GM12878 (cell line): ENCODE measurements around the gene KLRF1. TPM values are rescaled to one million over a fixed set of nuclear protein-coding genes. Genes with fewer than 3 reads are reported as not detected.

Source experiments
- ATAC-seq: fragments of 200-7000 bp; cut with Tn5 transposase; 3 replicates; pipeline ENCODE4 v1.9.1; 2020; ENCODE audit warnings: mild to moderate bottlenecking, moderate library complexity
- BruUV-seq: library from RNA; stranded (reverse); fragments of 400-500 nt; replicated peaks from 2 replicates; lab custom pipeline; 2021; lab: Mats Ljungman, UMichigan
- CTCF ChIA-PET: fragments of 300-600 bp; sonication (Branson Sonifier 250); formaldehyde crosslinking; extraction: SDS; loops from one replicate; lab custom pipeline; 2021; ENCODE audit warnings: inconsistent platforms; lab: Yijun Ruan, JAX
- POLR2A ChIA-PET: fragments of 350-600 bp; formaldehyde crosslinking; extraction: SDS; loops from one replicate; lab custom pipeline; 2021; ENCODE audit warnings: inconsistent platforms; lab: Charles Lee
- RAD21 ChIA-PET: fragments of 300-600 bp; sonication (Branson Sonifier 250); formaldehyde crosslinking; loops from one replicate; lab custom pipeline; 2023; ENCODE audit warnings: antibody characterized with exemption; ENCODE audit not compliant: unreplicated experiment; lab: Charles Lee
- SMC1A ChIA-PET: fragments of 300-600 bp; sonication (Branson Sonifier 250); formaldehyde crosslinking; loops from one replicate; lab custom pipeline; 2023; ENCODE audit not compliant: unreplicated experiment, uncharacterized antibody; lab: Charles Lee
- DNase-seq: peaks from one replicate; pipeline ENCODE4 v3.0.0-alpha.2; 2011; ENCODE audit warnings: low read depth, low spot score
- FAIRE-seq: peaks from 3 replicates; lab custom pipeline; 2011; peaks lifted over from hg19 to GRCh38; lab: Jason Lieb, UNC
- H2AFZ ChIP-seq: 2 replicates; pipeline ENCODE4 v1.6.0; 2011; ENCODE audit warnings: low read depth, low read length, control low read depth; ENCODE audit not compliant: control insufficient read depth
- H3K27ac ChIP-seq: 2 replicates; pipeline ENCODE4 v1.5.1; 2011; ENCODE audit warnings: control low read depth; ENCODE audit not compliant: control insufficient read depth, insufficient read depth
- H3K27me3 ChIP-seq, 2 experiments: replicated peaks in 1 of 2; 2 replicates each; pipeline versions ENCODE4 v1.6.0 to v1.6.1; 2011; ENCODE audit warnings: low read length in 1 of 2; ENCODE audit not compliant: control insufficient read depth in 2 of 2, insufficient read depth in 2 of 2
- H3K36me3 ChIP-seq, 2 experiments: 2 replicates each; pipeline ENCODE4 v1.5.1; 2011; ENCODE audit warnings: low read length in 1 of 2; ENCODE audit not compliant: control insufficient read depth in 2 of 2, insufficient read depth in 2 of 2
- H3K4me1 ChIP-seq: 2 replicates; pipeline ENCODE4 v1.6.1; 2011; ENCODE audit warnings: mild to moderate bottlenecking, low read length, moderate library complexity, mixed read lengths; ENCODE audit not compliant: control insufficient read depth, insufficient read depth
- H3K4me2 ChIP-seq: 2 replicates; pipeline ENCODE4 v1.6.0; 2011; ENCODE audit warnings: control low read depth; ENCODE audit not compliant: control insufficient read depth, insufficient read depth
- H3K4me3 ChIP-seq: fragments of 200-600 bp; sonication (generic); 2 replicates; pipeline ENCODE4 v1.5.1; 2016
- H3K79me2 ChIP-seq: 2 replicates; pipeline ENCODE4 v1.6.0; 2011; ENCODE audit warnings: low read length; ENCODE audit not compliant: control insufficient read depth, insufficient read depth
- H3K9ac ChIP-seq: 2 replicates; pipeline ENCODE4 v1.8.0; 2011; ENCODE audit warnings: low read length, control low read depth, mixed read lengths; ENCODE audit not compliant: control insufficient read depth, insufficient read depth
- H3K9me3 ChIP-seq: replicated peaks from 3 replicates; pipeline ENCODE4 v1.5.1; 2011; ENCODE audit warnings: mild to moderate bottlenecking, low read length; ENCODE audit not compliant: control insufficient read depth, insufficient read depth
- H4K20me1 ChIP-seq: 2 replicates; pipeline ENCODE4 v1.6.0; 2011; ENCODE audit not compliant: control insufficient read depth, insufficient read depth
- BACH1 ChIP-seq: fragments of 450-650 bp; IDR thresholded peaks from 2 replicates; pipeline ENCODE4 v1.6.1; 2017; ENCODE audit warnings: mild to moderate bottlenecking, borderline replicate concordance
- EED ChIP-seq: sonication (generic); IDR thresholded peaks from 2 replicates; pipeline ENCODE4 v1.6.1; 2016; ENCODE audit warnings: antibody characterized with exemption, low read depth
- EGR1 ChIP-seq, 2 experiments: IDR thresholded peaks; 1 replicate in 1 of 2; 2 replicates in 1 of 2; pipeline ENCODE4 v1.6.1; 2011 to 2012; ENCODE audit warnings: low read depth in 2 of 2, low read length in 2 of 2, borderline replicate concordance in 1 of 2, mild to moderate bottlenecking in 1 of 2, moderate library complexity in 1 of 2
- ESRRA ChIP-seq: IDR thresholded peaks from 2 replicates; pipeline ENCODE4 v1.6.1; 2012; ENCODE audit warnings: mild to moderate bottlenecking, low read length, improper control_type of control experiment
- MEF2B ChIP-seq: fragments of 450-650 bp; IDR thresholded peaks from 2 replicates; pipeline ENCODE4 v1.6.1; 2018; ENCODE audit warnings: mild to moderate bottlenecking, moderate library complexity; ENCODE audit not compliant: partially characterized antibody, poor library complexity, severe bottlenecking
- MXI1 ChIP-seq: fragments of 150-350 bp; IDR thresholded peaks from 2 replicates; pipeline ENCODE4 v1.6.1; 2011; ENCODE audit warnings: low read depth, mild to moderate bottlenecking, inconsistent platforms, low read length, improper control_type of control experiment
- NBN ChIP-seq: fragments of 450-650 bp; IDR thresholded peaks from 2 replicates; pipeline ENCODE4 v1.6.1; 2016
- NFXL1 ChIP-seq: fragments of 450-650 bp; IDR thresholded peaks from 2 replicates; pipeline ENCODE4 v1.6.1; 2017; ENCODE audit warnings: antibody characterized with exemption, mild to moderate bottlenecking, borderline replicate concordance
- RAD51 ChIP-seq: fragments of 450-650 bp; IDR thresholded peaks from 2 replicates; pipeline ENCODE4 v1.6.1; 2016; ENCODE audit warnings: moderate library complexity, mild to moderate bottlenecking, inconsistent platforms
- RBBP5 ChIP-seq: fragments of 200-600 bp; sonication (generic); conservative IDR thresholded peaks from 2 replicates; pipeline ENCODE4 v1.6.1; 2016
- SPI1 ChIP-seq: IDR thresholded peaks from 2 replicates; pipeline ENCODE4 v1.6.1; 2011; ENCODE audit warnings: low read depth, mild to moderate bottlenecking, low read length, moderate library complexity, borderline replicate concordance; ENCODE audit not compliant: insufficient read depth
- SRF ChIP-seq, 2 experiments: IDR thresholded peaks; 2 replicates each; pipeline ENCODE4 v1.6.1; 2011; ENCODE audit warnings: low read depth in 2 of 2, low read length in 2 of 2, mild to moderate bottlenecking in 1 of 2, moderate library complexity in 1 of 2
- STAT1 ChIP-seq: fragments of 450-650 bp; conservative IDR thresholded peaks from 2 replicates; pipeline ENCODE4 v1.6.1; 2014; ENCODE audit warnings: antibody characterized with exemption, mild to moderate bottlenecking
- SUZ12 ChIP-seq: fragments of 200-600 bp; sonication (generic); IDR thresholded peaks from one replicate; pipeline ENCODE4 v1.6.1; 2018; ENCODE audit warnings: antibody characterized with exemption, mild to moderate bottlenecking; ENCODE audit not compliant: unreplicated experiment
- WGBS: methylation state at CpG from one replicate; pipeline ENCODE4 v1.1.6; 2016; ENCODE audit warnings: low lambda C conversion rate; ENCODE audit not compliant: insufficient replicate concordance, insufficient coverage; ENCODE audit errors: missing lambda C conversion rate; 5-methylcytosine and 5-hydroxymethylcytosine counted together
- in situ Hi-C: fragments of 300-500 bp; cut with MboI; formaldehyde crosslinking; loops from 9 replicates; pipeline ENCODE4 v1.14.3; 2018; ENCODE audit warnings: mixed read lengths
- intact Hi-C: fragments of 100-400 bp; cut with micrococcal nuclease; formaldehyde crosslinking; loops from one replicate; pipeline ENCODE4 v1.14.2; 2022; ENCODE audit not compliant: unreplicated experiment
- polyA plus RNA-seq, 11 experiments: library from polyadenylated mRNA; depleted of rRNA in 4 of 11; unstranded in 6 of 11; stranded (reverse) in 5 of 11; fragments of >200 nt; fragmentation: Nextera tagmentation in 4 of 11; fragmentation: Illumina TruSeq in 1 of 11; extraction: Ambion mirVana in 4 of 11; extraction: Trizol in 1 of 11; gene quantifications; 1 replicate in 1 of 11; 2 replicates in 10 of 11; pipeline versions ENCODE4 v1.2.1 to v1.2.3, GENCODE V29; 2011 to 2016; ENCODE audit warnings: inconsistent platforms in 2 of 11, missing spikeins in 2 of 11, low read depth in 1 of 11
- total RNA-seq, 4 experiments: library from RNA; depleted of rRNA in 3 of 4; stranded (reverse); fragments of >200 nt in 3 of 4; fragmentation: Illumina TruSeq in 1 of 4; extraction: Trizol in 1 of 4; gene quantifications; 2 replicates each; pipeline versions ENCODE4 v1.2.1 to v1.2.3, GENCODE V29; 2013 to 2021

Gene KLRF1
- total and polyA plus RNA-seq, 10 of the 15 experiments (the other 5 are each of a cell fraction or from before 2014, with no cell fraction given) = 0.13 to 2.0 (median 0.18) TPM; not detected in 6

DNA sequence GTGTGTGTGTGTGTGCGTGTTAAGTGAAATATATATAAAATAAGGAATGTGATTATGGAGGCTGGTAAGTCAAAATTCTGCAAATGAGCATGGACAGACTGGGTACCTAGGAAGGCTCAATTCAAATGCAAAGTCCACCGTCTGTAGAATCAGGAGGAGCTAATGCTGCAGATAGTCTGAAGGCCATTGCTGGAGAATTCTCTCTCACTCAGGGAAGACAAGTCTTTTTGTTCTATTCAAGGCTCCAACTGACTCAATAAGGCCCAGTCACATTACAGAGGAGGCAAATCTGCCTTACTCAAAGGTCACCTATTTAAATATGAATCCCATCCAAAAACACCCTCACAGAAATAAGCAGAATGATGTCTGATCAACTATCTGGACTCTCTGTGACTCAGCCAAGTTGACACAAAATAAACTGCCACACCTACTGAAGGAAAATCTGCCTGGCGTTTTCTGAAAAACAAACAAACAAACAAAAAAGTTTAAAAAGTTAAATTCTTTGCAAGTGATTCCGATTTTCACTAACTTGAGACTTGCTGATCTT, 53.3 kb downstream of the KLRF1 start:
- no peak for DNase-seq
- ATAC-seq = no peak
- H3K27ac ChIP-seq = no peak overlapping the region
- intact Hi-C loops = no loop called here
- no peak for FAIRE-seq
- H2AFZ ChIP-seq = no peak overlapping the region
- WGBS = 25% methylated on average over 4 of the region's 4 CpGs
- H3K4me2 ChIP-seq = no peak overlapping the region
- no peaks in the 10 kb centered on the region for H3K27me3 ChIP-seq
- BruUV-seq = no TSS peak
- TF ChIP-seq SPI1 (no peak), STAT1 (no peak), MXI1 (no peak), RAD51 (no peak), MEF2B (no peak), ESRRA (no peak), SUZ12 (no peak), SRF (IDR thresholded peaks at IDR 0.05; ENCODE audit: low read depth in 2 of 2, low read length in 2 of 2) (no peak), NBN (no peak), EED (no peak), RBBP5 (no peak), NFXL1 (no peak), EGR1 (IDR thresholded peaks at IDR 0.05; ENCODE audit: borderline replicate concordance in 1 of 2, low read depth in 2 of 2, low read length in 2 of 2) (no peak), BACH1 (no peak)
- RAD21 ChIA-PET = no interaction called here
- no peaks in the 10 kb centered on the region for H3K36me3 ChIP-seq
- SMC1A ChIA-PET = no interaction called here
- no peaks in the 10 kb centered on the region for H3K79me2 ChIP-seq
- H3K4me3 ChIP-seq = no peak overlapping the region
- CTCF ChIA-PET = interaction anchor here (1.2 kb wide), 1 partner anchor 130 kb away, joined by 3 read pairs; no protein-coding TSS in a partner anchor
- H4K20me1 ChIP-seq = no peaks in the 10 kb centered on the region
- H3K4me1 ChIP-seq = no peaks in the 10 kb centered on the region
- H3K9me3 ChIP-seq = no peaks in the 10 kb centered on the region
- H3K9ac ChIP-seq = no peak overlapping the region
- in situ Hi-C loops = no loop called here
- POLR2A ChIA-PET = no interaction called here
